ENCODE measurements around the gene WASF2.
"Not testable (repeated sequence)": the region's sequence is repeated elsewhere in the genome, so short reads cannot be mapped to it uniquely, and the experiment has no call there.

Gene WASF2

GRCh38 chr1:27492796-27493195, 2.8 kb upstream of the WASF2 start:
- FAIRE-seq, result no peak

- no peak for FAIRE-seq
Measured at GRCh38 chr1:27491748-27492700, 2.1 kb upstream of the WASF2 start.

- FAIRE-seq, result no peak
Measured at GRCh38 chr1:27489501-27489972, 430 bp downstream of the WASF2 start.

GRCh38 chr1:27487966-27488884, 1.7 kb downstream of the WASF2 start:
- FAIRE-seq, result no peak

GRCh38 chr1:27485363-27485762, 4.6 kb downstream of the WASF2 start:
- no peak for FAIRE-seq

GRCh38 chr1:27483659-27484058, 6.3 kb downstream of the WASF2 start:
- no peak for FAIRE-seq

- FAIRE-seq, result no peak
Measured at GRCh38 chr1:27481994-27482620, 7.9 kb downstream of the WASF2 start.

- FAIRE-seq, result no peak
Measured at GRCh38 chr1:27478098-27478497, 11.9 kb downstream of the WASF2 start.

- no peak for FAIRE-seq
Measured at GRCh38 chr1:27476237-27476636, 13.7 kb downstream of the WASF2 start.

GRCh38 chr1:27475720-27476119, 14.2 kb downstream of the WASF2 start:
- no peak for FAIRE-seq

- FAIRE-seq, result no peak
Measured at GRCh38 chr1:27473755-27474154, 16.2 kb downstream of the WASF2 start.

GRCh38 chr1:27472098-27472497, 17.9 kb downstream of the WASF2 start:
- FAIRE-seq, result not testable (repeated sequence)

GRCh38 chr1:27471477-27471876, 18.5 kb downstream of the WASF2 start:
- FAIRE-seq, result no peak

- FAIRE-seq, result no peak
Measured at GRCh38 chr1:27469334-27469733, 20.6 kb downstream of the WASF2 start.

- FAIRE-seq, result not testable (repeated sequence)
Measured at GRCh38 chr1:27468378-27468777, 21.6 kb downstream of the WASF2 start.

- no peak for FAIRE-seq
Measured at GRCh38 chr1:27464926-27465647, 24.9 kb downstream of the WASF2 start.

- not testable (repeated sequence) for FAIRE-seq
Measured at GRCh38 chr1:27463916-27464315, 26.1 kb downstream of the WASF2 start.

- not testable (repeated sequence) for FAIRE-seq
Measured at GRCh38 chr1:27458521-27458920, 31.4 kb downstream of the WASF2 start.

- no peak for FAIRE-seq
Measured at GRCh38 chr1:27455139-27455811, 34.7 kb downstream of the WASF2 start.

GRCh38 chr1:27454610-27455009, 35.4 kb downstream of the WASF2 start:
- no peak for FAIRE-seq

- no peak for FAIRE-seq
Measured at GRCh38 chr1:27451343-27451742, 38.6 kb downstream of the WASF2 start.

GRCh38 chr1:27448982-27449381, 41.0 kb downstream of the WASF2 start:
- no peak for FAIRE-seq

All from TTC549 (cell line).